Neural crest cell (in vitro differentiated cells): Measurements from ENCODE around the gene SRRM3. TPM values are rescaled to one million over a fixed set of nuclear protein-coding genes. Genes with fewer than 3 reads are reported as not detected.
"Not testable (repeated sequence)": the region's sequence is repeated elsewhere in the genome, so short reads cannot be mapped to it uniquely, and the experiment has no call there.

Source experiments
- DNase-seq: peaks from one replicate; pipeline ENCODE4 v3.0.0; 2021; ENCODE audit warnings: low read depth, mixed read lengths, low spot score
- H3K27ac Mint-ChIP-seq: one replicate; pipeline ENCODE4 v1.8.0; 2021; ENCODE audit warnings: mild to moderate bottlenecking, mixed read lengths; ENCODE audit not compliant: unreplicated experiment
- H3K27me3 Mint-ChIP-seq: 2 replicates; pipeline ENCODE4 v1.8.0; 2021; ENCODE audit warnings: low read depth, mild to moderate bottlenecking, mixed read lengths
- H3K36me3 Mint-ChIP-seq: 2 replicates; pipeline ENCODE4 v1.8.0; 2021; ENCODE audit warnings: low read depth, mild to moderate bottlenecking, mixed read lengths
- H3K4me1 Mint-ChIP-seq: 2 replicates; pipeline ENCODE4 v1.8.0; 2021; ENCODE audit warnings: mixed read lengths
- H3K4me3 Mint-ChIP-seq: one replicate; pipeline ENCODE4 v1.8.0; 2021; ENCODE audit warnings: mild to moderate bottlenecking, mixed read lengths
- H3K9me3 Mint-ChIP-seq: 2 replicates; pipeline ENCODE4 v1.8.0; 2021; ENCODE audit warnings: mixed read lengths
- total RNA-seq: library from RNA; stranded (reverse); gene quantifications from 2 replicates; pipeline ENCODE4 v1.2.1, GENCODE V29; 2021
- TF ChIP-seq, protein P1 (sequence below): fragments of 200-600 bp; sonication (generic); conservative IDR thresholded peaks from 2 replicates; pipeline ENCODE4 v1.5.0; 2021; ENCODE audit warnings: antibody characterized with exemption, mild to moderate bottlenecking

SRRM3 gene
- total RNA-seq, 1 donor from 2014 or later, result 4.9 TPM

DNA sequence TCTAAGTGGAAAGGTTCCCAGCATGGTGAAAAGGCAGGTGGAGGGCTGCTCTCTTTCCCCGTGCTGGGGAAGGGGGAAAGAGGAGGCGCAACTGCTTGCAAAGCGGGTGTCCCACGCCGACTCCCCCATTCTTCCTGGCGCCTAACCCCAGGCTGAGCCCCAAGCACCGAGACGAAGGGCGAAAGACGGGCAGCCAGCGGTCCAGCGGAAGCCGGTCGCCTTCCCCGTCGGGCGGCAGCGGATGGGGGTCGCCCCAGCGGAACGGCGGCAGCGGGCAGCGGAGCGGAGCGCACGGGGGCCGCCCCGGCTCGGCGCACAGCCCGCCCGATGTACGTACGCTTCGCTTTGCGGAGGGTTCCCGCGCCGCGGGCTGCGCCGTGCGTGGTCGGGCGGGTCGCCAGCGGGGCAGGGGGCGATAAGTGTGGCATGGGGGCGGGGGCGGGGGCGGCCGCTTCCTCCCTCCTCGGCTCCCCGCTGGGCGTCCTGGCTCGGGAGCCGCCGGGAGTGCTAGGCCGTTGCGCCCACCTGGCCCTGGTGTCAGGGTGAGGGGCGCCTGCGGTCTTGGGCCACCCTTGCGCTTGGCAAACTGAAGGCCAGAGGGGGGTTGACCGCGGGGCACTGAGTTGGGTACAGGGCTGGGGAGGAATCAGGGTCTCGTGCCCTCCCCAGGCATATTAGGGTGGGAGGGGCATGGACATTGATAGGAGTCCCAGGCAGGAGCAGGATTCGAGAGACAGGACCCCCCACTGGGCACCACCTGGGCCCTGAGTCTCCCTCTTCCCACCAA lies 65.6 kb downstream of the SRRM3 start:
- no peaks in the 10 kb centered on the region for H3K9me3 Mint-ChIP-seq
- peaks cover 75% of the 10 kb centered on the region for H3K27me3 Mint-ChIP-seq
- DNase-seq, result no peak
- H3K27ac Mint-ChIP-seq, result no peak overlapping the region
- peaks cover 4% of the 10 kb centered on the region for H3K4me1 Mint-ChIP-seq
- no peak overlapping the region for H3K4me3 Mint-ChIP-seq
- TF ChIP-seq, protein P1, sequence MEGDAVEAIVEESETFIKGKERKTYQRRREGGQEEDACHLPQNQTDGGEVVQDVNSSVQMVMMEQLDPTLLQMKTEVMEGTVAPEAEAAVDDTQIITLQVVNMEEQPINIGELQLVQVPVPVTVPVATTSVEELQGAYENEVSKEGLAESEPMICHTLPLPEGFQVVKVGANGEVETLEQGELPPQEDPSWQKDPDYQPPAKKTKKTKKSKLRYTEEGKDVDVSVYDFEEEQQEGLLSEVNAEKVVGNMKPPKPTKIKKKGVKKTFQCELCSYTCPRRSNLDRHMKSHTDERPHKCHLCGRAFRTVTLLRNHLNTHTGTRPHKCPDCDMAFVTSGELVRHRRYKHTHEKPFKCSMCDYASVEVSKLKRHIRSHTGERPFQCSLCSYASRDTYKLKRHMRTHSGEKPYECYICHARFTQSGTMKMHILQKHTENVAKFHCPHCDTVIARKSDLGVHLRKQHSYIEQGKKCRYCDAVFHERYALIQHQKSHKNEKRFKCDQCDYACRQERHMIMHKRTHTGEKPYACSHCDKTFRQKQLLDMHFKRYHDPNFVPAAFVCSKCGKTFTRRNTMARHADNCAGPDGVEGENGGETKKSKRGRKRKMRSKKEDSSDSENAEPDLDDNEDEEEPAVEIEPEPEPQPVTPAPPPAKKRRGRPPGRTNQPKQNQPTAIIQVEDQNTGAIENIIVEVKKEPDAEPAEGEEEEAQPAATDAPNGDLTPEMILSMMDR, result no peak
- H3K36me3 Mint-ChIP-seq, result no peaks in the 10 kb centered on the region

DNA sequence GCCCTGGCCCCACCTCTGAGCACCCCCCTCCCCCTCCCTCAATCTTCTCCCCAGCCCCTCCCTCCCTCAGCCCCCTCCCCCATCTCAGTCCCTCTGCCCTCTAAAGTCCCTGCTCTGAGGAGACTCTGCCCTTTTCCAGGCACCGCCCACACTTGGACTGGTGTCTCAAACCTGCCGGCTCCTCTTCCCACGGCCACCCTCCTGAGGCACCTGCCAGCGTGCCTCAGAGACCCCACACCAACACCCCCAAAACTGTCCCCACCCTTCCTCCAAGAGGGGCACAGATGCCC lies 66.1 kb downstream of the SRRM3 start:
- Mint-ChIP-seq H3K4me3 (no peak overlapping the region), H3K4me1 (peaks cover 6% of the 10 kb centered on the region), H3K9me3 (no peaks in the 10 kb centered on the region), H3K27me3 (peaks cover 79% of the 10 kb centered on the region), H3K36me3 (no peaks in the 10 kb centered on the region), H3K27ac (no peak overlapping the region)
- no peak for DNase-seq
- TF ChIP-seq, protein P1, result no peak

DNA sequence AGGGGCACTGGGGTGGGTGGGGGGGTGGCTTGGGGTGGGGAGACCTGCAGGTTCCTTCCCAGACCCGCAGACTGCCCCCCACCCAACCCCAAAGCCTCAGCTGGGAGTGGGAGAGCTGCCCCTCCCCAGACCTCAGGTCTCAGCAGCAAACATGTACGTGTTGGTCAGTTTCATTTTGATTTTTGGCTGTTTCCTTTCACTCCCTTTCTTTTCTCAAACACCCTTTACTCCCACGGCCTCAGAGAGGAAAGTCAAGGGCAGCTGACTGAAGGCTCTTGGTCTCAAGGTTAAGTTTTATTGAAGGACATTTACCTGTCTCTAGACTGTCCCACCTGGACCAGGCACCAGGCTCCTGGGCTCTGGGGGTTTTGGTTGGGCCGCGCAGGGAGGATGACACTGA lies 66.7 kb downstream of the SRRM3 start:
- peaks cover 11% of the 10 kb centered on the region for H3K4me1 Mint-ChIP-seq
- H3K36me3 Mint-ChIP-seq, result no peaks in the 10 kb centered on the region
- H3K27me3 Mint-ChIP-seq, result peaks cover 79% of the 10 kb centered on the region
- peak overlapping the region; percentile 51 for H3K4me3 Mint-ChIP-seq
- H3K27ac Mint-ChIP-seq, result no peak overlapping the region
- no peaks in the 10 kb centered on the region for H3K9me3 Mint-ChIP-seq
- TF ChIP-seq, protein P1, result no peak
- no peak for DNase-seq

DNA sequence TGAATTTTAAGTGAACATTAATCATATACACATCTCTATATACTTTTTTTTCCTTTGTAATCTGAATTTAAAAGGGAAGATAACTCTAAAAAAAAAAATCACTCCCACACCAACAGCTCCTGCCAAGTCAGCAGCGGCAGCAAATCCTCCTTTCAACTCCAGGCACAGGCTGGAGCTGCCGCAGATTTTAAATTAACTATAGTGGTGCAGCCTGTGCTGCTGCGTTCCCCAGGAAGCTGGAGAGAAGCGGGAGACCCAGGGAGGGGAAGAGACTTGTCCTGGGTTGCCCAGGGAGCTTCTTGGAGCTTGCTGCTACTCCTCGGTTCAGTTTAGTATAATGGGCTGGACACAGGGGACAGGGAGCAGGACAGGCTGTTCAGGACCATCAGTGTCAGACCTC lies 68.2 kb downstream of the SRRM3 start:
- peaks cover 83% of the 10 kb centered on the region for H3K27me3 Mint-ChIP-seq

DNA sequence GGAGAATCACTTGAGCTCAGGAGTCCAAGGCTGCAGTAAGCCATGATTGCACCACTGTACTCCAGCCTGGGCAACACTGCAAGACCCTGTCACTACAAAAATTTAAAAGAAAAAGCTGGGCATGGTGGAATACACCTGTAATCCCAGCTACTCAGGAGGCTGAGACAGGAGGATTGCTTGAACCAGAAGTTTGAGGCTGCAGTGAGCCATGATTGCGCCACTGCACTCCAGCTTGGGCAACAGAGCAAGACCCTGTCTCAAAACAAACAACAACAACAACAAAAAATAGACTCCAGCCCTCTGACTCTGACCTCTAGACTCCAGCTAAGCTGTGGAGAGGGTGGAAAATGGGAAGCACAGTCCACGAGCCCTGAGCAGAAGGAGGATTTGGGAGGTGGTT lies 69.7 kb downstream of the SRRM3 start:
- not testable (repeated sequence) for H3K36me3 Mint-ChIP-seq, DNase-seq, H3K4me3 Mint-ChIP-seq, H3K27ac Mint-ChIP-seq, H3K9me3 Mint-ChIP-seq
- Mint-ChIP-seq H3K27me3 (peaks cover 85% of the 10 kb centered on the region), H3K4me1 (peaks cover 17% of the 10 kb centered on the region)

More for the DNA sequence above, 68.2 kb downstream of the SRRM3 start:
- H3K9me3 Mint-ChIP-seq, result no peaks in the 10 kb centered on the region
- TF ChIP-seq, protein P1, result no peak
- H3K27ac Mint-ChIP-seq, result no peak overlapping the region
- peaks cover 17% of the 10 kb centered on the region for H3K4me1 Mint-ChIP-seq
- peak overlapping the region; percentile 64 for H3K4me3 Mint-ChIP-seq
- no peak for DNase-seq
- H3K36me3 Mint-ChIP-seq, result no peaks in the 10 kb centered on the region

DNA sequence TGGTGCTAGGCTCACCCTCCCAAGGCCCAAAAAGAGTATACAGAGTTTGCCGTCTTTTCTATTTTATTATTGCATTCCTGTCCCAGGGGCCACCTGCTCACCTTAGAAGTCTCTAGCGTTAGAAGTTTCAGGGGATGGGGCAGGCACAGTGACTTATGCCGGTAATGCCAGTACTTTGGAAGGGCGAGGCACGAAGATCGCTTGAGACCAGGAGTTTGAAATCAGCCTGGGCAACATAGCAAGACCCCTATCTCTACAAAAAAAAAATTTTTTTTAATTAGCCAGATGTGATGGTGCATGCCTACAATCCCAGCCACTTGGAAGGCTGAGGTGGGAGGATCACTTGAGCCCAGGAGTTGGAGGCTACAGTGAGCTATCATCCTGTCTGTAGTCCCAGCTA lies 70.4 kb downstream of the SRRM3 start:
- peaks cover 85% of the 10 kb centered on the region for H3K27me3 Mint-ChIP-seq
- peaks cover 17% of the 10 kb centered on the region for H3K4me1 Mint-ChIP-seq
- H3K4me3 Mint-ChIP-seq, result no peak overlapping the region
- no peaks in the 10 kb centered on the region for H3K36me3 Mint-ChIP-seq
- no peak overlapping the region for H3K27ac Mint-ChIP-seq
- no peak for DNase-seq
- TF ChIP-seq, protein P1, result no peak
- no peaks in the 10 kb centered on the region for H3K9me3 Mint-ChIP-seq
